HFF-Myc (cell line): ENCODE data around the gene RAPGEFL1.
A peak's percentile ranks its signal among the peaks of the same experiment; 100 is the strongest.
"Not testable (repeated sequence)": the region's sequence is repeated elsewhere in the genome, so short reads cannot be mapped to it uniquely, and the experiment has no call there.

ENCODE experiments used
- DNase-seq: peaks from one replicate; pipeline ENCODE4 v3.0.0-alpha.2; 2011; ENCODE audit warnings: low read depth; ENCODE audit errors: extremely low read depth
- H3K4me3 ChIP-seq: replicated peaks from 2 replicates; pipeline ENCODE4 v1.5.1; 2011; ENCODE audit warnings: low read depth, mild to moderate bottlenecking, control low read depth, low read length
- CTCF ChIP-seq: IDR thresholded peaks from 2 replicates; pipeline ENCODE4 v1.5.1; 2012; ENCODE audit warnings: mild to moderate bottlenecking, low read depth, low read length, control low read depth; ENCODE audit errors: missing control alignments

The RAPGEFL1 gene

GRCh38 chr17:40190197-40191021, 13.1 kb downstream of the RAPGEFL1 start:
- H3K4me3 ChIP-seq: no peak overlapping the region
- TF ChIP-seq CTCF: peak; percentile 51
- no peak for DNase-seq

GRCh38 chr17:40191237-40192208, 14.3 kb downstream of the RAPGEFL1 start:
- TF ChIP-seq CTCF: peak; percentile 77
- peak; percentile 43 for DNase-seq
- peak overlapping the region; percentile 37 for H3K4me3 ChIP-seq

- no peak overlapping the region for H3K4me3 ChIP-seq
- DNase-seq: no peak
- no peak for TF ChIP-seq CTCF
Observed at GRCh38 chr17:40192961-40193360, 15.7 kb downstream of the RAPGEFL1 start.

- TF ChIP-seq CTCF: no peak
- H3K4me3 ChIP-seq: no peak overlapping the region
- DNase-seq: no peak
Observed at GRCh38 chr17:40194821-40195220, 17.6 kb downstream of the RAPGEFL1 start.

GRCh38 chr17:40197550-40197949, 20.3 kb downstream of the RAPGEFL1 start:
- TF ChIP-seq CTCF: no peak
- no peak overlapping the region for H3K4me3 ChIP-seq
- DNase-seq: no peak

GRCh38 chr17:40197965-40198456, 20.7 kb downstream of the RAPGEFL1 start:
- DNase-seq, H3K4me3 ChIP-seq: not testable (repeated sequence)

- no peak for TF ChIP-seq CTCF
- no peak overlapping the region for H3K4me3 ChIP-seq
- no peak for DNase-seq
Observed at GRCh38 chr17:40198576-40198975, 21.3 kb downstream of the RAPGEFL1 start.
